GM19193 (cell line): ENCODE measurements around the gene KIRREL1.

ENCODE experiments used
- POLR2A ChIP-seq: IDR thresholded peaks from 4 replicates; pipeline ENCODE4 v1.6.1; 2011; ENCODE audit not compliant: insufficient read depth, insufficient read length; ENCODE audit errors: extremely low read depth

The KIRREL1 gene

DNA sequence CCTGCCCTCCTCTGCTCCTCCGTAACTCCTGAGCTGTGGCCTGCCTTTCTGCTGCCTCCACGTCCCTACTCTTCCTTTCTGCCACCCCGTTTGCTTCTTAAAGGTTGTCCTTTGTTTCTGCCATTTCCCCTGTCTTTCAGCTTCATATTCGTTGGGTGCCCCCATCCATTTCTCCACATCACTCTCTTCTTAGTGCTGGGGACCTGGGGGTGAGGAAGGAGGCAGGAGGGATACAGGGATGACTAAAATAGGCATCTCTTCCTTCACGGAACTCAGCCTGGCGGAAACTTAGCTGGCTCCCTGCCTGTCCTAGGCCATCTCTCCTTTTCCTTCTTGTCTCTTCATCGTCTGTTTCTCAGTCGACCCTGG, 120.3 kb downstream of the KIRREL1 start:
- no peak for TF ChIP-seq POLR2A

DNA sequence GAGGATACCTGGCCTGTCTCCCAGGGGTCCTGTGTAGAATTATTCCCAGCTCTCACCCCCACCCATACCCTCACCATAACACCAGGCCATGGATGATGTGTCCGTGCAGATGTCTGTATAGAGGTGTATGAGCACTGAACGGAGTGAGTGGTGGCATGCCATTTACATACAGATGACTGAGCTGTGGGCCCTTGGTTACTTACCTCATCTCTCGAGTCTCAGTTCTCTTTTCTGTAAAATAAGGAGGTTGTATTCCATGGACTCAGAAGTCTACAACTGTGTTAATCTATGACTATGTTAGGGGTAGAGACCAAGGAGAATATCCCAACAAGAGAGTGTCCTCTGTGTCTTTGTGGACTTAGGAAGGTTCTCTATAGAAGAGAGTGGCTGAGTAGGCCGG, 121.7 kb downstream of the KIRREL1 start:
- no peak for TF ChIP-seq POLR2A

DNA sequence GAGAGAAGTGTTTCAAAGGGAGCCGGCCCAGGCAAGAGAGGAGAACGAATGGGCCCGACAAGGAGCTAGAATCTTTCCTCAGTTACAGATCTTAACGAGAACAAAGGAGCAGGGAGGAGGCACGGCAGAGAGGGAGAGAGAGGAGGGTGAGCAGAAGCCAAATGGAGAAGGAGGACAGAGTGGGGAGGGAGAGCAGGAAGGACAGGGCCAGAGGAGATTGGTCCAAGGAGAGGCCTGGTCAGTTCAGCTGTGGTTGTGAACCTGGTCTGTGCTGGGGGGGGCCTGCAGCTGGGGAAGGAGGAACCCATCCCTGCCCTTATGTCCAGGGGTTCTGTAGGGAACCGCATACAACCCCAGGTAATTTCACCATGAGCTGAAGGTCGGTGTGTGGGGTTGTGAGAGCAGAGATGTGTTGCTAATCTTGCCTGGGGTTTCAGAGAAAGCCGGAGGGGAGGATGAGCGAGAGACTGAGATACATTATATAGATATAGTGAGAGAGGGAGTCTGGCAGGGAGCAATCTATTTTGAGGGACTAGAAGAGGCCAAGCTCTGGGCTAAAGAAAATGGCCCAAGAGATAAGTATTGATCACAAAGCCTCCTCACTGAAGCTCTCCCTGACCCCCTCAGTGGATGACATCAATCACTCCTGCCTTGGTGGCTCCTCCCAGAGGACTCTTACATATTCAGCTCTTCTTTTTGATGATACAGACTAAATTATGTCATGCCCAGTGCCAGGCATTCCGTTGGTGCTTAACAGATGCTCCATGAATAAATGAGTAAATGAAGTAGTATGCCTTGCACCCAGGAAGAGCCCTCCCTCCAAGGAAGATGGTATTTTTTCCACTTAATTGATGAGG, 123.1 kb downstream of the KIRREL1 start:
- no peak for TF ChIP-seq POLR2A

DNA sequence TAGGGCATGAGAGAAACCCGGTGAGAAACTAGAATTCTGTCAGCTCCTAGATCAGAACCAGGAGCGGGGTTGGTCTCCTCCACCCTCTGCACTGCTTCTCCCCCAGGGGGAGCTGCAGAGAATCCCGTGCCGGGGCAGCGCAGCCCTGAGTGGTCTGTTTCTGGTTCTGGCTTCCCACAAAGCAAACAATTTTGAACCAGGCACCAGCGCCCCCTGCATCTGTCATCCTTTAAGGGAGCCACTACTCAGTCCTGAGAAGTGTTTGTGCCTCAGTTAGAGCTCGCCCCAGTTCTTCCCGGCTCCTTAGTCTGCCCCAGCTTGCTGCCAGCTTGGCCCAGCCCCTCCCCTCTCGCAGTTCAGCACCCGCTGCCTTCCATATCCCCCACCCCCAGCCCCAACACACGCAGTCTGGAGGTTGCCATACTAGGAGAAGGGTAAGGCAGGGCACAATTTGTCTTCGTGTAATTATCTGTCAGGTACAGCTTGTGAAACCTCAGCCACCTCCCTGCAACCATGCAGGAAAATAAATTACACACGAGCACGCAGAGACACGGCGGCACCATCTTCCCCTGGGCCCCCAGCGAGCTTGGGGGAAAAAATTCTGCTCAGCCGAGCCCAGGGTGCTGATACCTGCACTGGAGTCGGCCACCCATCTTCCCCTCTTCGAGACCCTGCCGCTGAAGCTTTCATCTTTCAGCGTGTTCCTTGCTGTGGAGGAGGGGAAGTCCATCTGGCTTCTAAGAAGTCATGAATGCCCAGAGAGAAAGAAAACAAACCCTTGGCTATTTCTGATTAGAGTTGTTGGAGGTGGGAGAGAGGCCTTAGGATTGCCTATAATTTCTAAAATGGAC, 124.6 kb downstream of the KIRREL1 start:
- no peak for TF ChIP-seq POLR2A

DNA sequence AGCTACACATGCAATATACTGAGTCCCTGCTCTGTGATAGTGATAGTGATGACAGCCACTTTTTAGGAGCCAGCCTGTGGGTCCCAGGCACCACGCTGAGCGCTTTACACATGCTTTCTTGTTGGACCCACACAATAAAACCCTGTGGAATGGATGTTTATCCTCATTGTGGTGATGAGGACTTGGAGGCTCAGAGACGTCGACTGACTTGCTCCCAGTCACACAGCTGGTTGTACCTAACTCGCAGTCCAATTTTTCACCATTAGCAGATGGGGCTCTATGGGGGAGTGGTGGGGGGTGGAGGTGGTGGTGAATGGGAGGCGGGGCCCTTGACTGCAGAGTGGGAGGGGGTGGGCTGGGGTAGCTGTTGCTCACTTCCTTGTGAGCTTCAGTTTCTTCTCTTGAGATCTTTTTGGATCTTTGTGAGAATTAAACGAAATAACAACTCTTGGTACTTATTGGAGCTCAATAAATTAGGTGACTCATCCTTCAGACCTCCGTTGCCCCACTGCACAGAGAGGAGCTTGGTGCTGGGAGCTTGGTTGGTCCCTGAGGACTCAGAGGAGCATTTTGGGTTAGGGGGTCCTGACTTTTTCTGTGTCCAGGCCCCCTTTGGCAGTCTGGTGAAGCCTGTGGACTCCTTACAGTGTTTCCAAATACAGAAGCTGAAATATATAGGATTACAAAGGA, 125.4 kb downstream of the KIRREL1 start:
- no peak for TF ChIP-seq POLR2A

DNA sequence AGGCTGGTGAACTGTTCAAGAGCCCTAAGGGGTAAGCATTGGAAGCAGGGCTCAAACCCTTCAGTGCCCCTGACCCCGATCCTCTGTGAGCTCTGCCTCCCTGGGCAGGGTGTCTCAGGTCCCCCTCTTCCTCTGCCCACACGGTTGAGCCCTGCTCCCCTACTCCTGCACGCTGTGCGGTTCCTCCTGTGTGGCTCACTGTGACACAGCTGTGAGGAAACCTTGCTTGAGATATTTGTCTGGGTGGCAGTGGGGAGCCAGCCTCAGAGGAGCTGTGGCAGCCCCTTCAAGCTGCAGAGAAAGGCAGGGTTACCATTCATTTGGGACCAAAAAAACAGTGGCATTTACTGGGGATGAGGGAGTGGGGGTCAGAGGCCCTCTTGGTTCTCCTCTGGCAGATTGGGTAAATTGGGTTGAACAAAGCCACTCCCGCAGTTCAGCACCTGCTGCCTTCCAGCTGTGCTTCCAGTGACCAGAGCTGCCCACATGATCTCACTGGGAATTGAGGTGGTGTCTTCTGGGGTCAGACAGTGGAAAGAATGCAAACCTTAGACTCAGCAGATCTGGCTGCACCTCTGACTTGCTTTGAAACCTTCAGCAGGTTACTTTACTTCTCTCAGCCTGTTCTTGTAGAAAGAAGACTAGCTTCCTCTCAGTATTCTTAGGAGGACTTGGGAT, 126.7 kb downstream of the KIRREL1 start:
- TF ChIP-seq POLR2A: no peak

DNA sequence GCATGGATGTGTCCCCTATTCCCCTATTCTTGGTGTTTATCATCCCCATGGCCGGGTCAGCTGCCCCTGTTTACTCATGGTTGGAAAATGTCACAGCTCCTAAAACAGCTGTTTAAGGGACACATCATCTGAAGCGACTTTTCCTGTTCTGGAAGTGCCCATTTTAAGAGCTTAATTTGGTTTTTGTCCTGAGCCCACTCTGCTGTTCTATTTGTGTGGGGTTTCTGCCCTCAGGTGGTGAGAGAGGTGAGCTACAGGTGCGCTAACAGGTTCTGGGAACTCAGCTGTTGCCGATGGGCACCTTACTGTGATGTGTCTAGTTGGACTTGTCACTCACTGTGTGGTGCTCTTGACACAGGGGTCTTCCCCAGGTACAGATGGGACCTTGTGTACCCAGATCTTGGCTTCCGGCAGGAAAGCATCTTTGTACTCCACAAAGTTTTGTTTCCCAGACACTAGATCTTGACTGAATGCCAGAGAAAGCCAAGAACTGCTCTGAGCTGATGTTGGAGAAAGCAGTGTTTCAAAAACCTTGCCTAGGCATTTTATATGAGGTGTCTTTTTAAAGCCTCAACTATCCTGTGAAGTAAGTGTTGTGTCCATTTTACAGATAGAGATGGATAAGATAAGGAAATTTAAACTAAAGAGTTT, 128.3 kb downstream of the KIRREL1 start:
- TF ChIP-seq POLR2A: no peak

DNA sequence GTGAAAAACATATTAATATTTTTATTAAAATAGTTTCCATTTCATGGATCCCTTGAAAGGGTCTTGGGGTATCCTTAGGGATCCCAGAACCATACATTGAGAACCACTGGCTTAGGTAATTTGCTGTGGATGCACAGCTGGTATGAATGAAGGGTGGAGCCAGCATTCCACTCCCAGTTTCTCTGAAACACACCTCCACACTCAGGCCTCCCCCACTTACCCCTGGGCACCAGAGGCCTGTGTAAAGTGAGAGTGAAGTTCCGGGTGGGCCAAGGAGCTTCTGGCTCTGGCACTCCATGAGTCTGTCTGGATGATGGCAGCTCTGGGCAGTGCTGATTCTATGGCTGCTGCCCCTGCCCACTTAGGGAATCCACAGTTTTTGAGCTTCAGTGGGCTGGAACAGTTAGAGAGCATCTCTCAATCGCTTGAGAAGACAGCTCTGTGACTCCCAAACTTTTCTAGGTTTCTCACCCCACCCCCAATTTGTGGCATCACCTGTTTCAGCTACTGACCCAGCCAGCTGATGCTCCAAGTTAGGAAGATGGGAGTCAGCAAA, 129.5 kb downstream of the KIRREL1 start:
- TF ChIP-seq POLR2A: no peak

DNA sequence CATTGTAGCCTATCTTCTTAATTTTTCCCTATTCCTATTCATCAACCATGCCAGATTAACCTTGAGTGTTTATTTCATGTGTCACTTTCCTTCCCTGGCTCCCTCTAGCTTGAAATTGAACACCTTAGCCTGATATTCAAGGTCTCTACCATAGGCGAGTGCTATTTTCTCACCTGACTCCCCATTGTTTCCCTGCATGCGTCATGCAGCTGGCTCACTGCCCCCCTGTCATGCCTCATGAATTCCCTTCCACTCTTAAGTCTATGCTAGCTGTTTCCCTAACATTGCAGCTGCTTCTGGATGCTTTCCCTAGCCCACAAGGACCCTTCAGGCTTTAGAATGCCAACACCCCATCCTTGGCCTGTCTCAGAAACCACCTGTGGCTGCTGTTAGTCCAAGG, 130.6 kb downstream of the KIRREL1 start:
- no peak for TF ChIP-seq POLR2A

DNA sequence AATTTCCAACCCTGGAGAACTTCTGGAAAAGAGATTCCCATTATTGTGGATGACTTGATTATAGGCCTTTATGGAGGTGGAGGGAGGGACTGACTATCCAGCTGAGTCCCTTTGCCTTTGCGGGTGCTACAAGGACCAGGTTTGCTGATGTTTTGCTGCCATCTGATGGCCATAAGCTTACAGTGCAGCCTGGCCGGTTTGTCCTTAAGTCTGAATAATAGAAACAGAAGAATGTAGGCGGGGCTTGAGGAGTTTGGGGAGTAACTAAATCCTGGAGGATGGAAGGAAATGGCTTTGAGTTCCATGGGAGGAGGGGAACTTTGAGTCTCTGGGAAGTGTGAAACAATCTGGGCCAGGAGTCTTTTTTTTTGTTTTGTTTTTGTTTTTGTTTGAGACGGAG, 131.6 kb downstream of the KIRREL1 start:
- no peak for TF ChIP-seq POLR2A

DNA sequence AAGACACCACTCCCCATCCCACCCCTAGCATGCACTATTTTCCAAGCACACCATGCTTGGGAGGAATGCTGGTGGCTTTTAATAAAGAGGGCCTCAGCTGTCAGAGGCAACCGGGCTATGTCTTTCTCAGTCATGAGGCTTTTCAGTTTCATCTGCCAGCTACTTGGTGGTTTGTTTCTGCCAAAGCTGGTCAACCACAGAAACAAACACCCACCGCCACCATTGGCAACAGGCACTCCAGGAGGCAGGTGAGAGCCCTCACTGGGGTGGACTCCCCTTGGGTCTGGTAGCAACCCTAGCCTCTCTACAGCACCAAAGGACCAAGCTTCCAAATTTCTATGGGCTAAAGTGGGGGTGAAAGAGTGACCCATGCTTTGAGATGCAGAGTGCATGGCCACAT, 133.0 kb downstream of the KIRREL1 start:
- no peak for TF ChIP-seq POLR2A

DNA sequence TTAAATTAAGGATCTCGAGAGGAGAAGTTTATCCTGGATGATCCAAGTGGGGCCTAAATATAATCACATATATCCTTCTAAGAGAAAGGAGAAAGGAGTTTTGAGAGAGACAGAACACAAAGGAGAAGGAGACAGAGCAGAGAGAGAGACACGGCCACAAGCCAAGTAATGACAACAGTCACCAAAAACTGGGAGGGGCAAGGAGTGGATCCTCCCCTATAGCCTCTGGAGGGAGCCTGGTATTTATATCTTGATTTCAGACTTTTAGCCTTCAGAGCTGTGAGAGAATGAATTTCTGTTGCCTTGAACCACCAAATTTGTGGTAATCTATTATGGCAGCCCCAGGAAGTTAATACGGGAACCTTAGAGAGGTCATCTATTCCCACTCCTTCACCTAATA, 137.8 kb downstream of the KIRREL1 start:
- TF ChIP-seq POLR2A: no peak

DNA sequence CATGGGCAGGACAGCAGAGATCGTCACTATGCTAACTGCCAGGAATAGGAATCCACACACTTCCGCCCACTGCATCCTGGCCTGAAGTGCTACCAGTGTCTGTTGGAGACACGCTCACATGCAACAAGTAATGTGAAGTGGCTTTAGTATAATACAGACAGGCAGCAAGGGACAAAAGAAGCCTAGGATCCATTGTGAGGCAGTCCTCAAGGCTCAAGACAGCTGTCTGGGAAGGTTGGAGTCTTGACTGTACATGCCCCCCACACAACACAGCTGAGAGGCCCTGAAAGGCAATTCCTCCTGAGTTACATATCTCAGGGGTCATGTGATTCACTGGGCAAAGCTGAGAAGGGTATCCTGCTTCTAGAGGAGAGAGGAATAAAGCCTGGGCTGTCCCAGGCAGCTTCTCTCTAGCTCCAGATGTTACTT, 147.3 kb downstream of the KIRREL1 start:
- no peak for TF ChIP-seq POLR2A

DNA sequence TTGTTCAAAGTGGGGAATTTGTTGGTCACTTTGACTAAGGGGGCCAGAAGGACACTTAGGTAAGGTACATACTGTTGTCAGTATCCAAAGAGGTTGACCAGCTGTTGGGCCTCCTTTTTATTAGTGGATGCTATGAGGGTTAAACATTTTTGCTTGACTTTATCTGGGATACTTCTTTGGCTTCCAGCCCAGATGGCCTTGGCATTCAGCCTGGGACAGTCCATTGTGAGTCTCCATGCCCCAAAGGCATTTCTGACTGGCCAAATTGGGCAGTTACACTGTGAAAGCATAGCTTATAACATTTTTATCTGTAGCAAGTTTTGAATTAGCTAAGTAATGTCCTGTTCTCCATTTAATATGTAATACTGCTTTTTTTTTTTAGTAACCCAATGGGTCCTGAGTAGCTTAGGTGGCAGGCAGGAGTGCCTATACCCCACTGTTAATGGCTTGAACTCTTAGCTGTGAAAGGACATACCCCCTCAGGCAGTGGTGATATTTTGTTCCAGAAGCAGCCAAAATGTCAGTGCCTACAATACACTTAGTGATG, 151.8 kb downstream of the KIRREL1 start:
- TF ChIP-seq POLR2A: no peak

DNA sequence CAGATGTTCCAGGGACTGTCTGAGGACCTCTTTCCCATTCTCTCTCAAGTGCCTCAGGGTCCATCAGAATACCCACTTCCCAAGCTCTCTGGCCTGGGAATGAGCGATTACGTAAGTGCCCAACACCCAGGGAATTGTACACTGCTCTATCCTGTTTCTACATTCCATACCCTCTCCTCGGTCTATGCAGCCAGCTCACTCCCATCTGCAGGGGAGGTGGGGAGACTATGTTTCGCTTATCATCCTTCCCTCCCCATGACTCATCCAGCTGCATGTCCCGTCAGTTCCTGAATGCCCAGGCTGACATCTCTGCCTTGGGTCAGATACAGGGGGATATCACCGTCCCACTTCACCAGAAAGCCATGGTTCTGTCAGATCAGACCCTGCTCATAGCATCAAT, 152.7 kb downstream of the KIRREL1 start:
- no peak for TF ChIP-seq POLR2A

DNA sequence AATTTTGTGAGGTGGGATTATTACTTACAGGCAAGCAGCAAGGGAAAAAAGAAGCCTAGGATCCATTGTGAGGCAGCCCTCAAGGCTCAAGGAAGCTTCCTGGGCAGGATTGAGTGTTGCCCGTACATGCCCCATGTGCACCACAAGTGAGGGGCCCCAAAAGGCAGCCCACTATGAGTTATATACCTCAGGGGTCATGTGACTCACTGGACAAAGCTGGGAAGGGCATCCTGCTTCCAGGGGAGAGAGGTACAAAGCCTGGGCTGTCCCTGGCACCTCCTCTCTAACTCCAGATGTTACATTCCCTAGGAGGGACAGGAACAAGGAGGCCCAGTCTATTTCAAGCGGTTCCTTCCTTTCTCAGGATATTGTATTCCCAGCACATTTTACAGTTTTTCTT, 153.3 kb downstream of the KIRREL1 start:
- TF ChIP-seq POLR2A: no peak
